Pons (tissue), 1 donor: ENCODE measurements around the gene CACNG4.

Experiments
- DNase-seq: peaks from one replicate; pipeline ENCODE4 v3.0.0-alpha.2; 2016; ENCODE audit warnings: low spot score

The CACNG4 gene

DNA sequence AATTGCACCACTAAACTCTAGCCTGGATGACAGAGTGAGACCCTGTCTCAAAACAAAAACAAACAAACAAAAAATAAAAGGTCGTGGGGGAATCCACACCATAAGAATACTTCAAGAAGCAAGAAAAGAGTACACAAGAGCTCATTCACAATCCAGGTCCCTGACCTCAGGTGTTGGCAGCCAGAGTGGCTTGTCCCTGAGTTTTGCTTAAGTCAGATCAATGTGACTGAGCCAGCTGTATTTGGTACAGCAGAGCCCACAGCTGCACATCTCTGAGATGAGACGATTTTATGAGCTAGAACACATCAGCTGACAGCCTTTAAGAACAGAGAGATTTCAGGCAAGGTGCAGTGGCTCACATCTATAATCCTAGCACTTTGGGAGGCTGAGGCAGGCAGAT is 102.2 kb downstream of the CACNG4 start:
- no peak for DNase-seq

DNA sequence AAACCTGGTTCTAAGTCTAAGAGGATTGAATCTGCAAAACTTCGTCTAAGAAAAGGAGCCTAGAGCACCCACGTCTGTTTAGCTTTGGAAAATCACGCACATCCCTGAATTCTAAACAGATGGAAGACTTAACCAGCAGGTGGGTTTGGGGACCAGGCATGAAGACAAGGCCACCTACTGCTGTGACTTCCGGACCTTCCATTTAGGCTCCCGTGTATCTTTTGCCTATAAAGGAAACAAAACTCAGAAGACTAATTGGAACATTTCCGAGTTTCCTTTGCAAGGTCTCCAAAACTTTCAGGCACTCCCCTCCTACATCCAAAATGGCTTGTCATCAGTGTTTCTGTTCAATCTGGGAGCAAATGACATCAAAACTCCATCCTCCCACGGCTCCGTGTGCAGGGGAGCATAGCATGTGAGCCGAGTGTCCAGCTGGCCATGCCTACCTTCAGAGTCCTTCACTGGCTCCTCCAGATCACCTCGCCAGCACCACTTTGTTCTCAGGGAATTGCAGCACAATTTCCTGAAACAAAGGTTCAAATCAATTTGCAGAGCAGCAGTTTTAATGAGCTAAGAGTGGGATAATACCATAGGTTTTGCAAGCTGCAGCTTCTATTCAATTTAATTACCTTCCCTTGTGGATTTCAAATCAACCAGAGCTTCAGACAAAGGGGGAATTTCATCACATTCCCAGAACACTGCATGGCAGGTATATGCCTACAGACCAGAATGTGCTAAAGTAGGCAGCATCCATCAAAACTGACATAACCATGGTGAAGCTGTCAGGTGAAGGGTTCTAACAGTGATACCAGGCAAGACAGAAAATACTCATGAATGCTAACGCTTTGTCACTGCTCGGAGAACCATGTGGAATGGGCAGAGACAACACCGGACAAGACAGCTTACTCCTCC is 103.3 kb downstream of the CACNG4 start:
- no peak for DNase-seq

GRCh38 chr17:67068999-67069398 is 104.5 kb downstream of the CACNG4 start:
- no peak for DNase-seq

GRCh38 chr17:67069603-67070136 is 105.2 kb downstream of the CACNG4 start:
- DNase-seq, result no peak

DNA sequence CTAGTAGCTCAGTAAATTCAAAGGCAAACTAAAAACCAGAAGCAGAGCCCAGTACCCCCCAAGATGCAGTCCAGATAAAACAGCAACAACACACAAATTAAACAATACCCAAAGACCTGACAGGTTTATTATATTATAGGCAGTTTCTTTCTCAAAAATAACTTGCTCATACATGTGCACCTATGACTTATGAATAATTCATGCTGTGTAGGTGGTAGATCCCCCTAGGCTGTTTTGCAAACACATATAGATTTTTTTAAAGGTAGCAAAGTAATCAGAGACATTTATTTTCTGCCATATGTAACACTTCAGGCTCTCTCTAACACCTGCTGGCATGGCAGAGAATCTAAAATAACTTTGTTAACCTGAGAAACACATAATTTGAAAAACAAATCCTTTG is 107.1 kb downstream of the CACNG4 start:
- no peak for DNase-seq

DNA sequence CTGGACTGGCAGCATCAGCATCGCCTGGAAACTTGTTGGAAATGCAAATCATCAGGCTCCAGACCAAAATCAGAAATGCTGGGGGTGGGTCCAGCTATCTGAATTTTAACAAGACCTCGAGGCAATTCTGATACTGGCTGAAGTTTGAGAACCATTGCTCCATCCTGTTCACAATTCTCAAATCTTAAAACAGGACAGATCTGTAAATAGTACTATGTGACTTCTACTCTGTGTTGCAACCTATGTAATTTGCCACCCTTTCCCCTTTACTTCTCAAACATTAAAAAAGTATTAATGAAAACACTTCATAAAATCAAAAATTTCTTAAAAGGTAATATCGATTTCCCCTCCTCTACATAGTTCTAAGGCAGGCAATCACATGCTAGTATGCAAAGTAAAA is 108.4 kb downstream of the CACNG4 start:
- no peak for DNase-seq

DNA sequence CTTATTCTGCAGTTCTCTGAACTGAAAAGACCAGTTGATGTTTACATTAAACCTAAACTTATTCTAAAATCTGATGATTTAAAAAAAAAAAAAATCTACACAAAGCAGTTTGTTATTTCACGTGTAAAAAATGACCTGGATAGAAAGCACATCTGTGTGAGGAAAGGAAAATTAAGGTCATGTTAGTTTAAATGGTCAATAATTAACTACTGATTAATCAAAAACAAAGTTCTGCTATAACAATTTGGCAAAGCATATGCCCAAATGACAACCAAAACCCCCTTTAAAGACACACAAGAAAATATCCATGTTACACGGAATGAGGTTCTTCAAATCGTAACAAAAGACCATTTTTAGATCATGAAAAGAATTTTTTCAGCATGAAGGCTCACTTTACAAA is 110.3 kb downstream of the CACNG4 start:
- no peak for DNase-seq

- no peak for DNase-seq
Measured at GRCh38 chr17:67076290-67076689, 111.8 kb downstream of the CACNG4 start.

DNA sequence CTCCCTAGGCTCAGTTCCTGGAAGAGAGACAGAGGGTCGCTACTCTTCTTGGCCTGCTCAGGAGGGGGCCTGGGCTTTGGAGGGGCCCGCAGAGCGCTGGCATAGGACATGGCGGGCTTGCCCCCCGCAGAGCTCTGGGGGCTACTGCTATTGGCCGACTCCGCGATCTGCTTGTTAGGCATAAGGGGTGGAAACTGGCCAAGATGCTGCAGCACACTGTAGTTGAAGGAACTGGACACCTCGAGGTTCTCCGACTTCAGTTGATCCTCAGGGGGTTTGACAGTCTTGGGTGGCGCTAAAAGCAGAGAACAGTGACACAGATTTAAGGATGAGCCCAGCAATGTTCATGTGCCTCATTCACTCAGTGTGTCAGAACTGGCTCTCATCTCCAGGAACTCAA is 113.8 kb downstream of the CACNG4 start:
- DNase-seq, result no peak

GRCh38 chr17:67079491-67079890 is 115.0 kb downstream of the CACNG4 start:
- DNase-seq, result no peak

DNA sequence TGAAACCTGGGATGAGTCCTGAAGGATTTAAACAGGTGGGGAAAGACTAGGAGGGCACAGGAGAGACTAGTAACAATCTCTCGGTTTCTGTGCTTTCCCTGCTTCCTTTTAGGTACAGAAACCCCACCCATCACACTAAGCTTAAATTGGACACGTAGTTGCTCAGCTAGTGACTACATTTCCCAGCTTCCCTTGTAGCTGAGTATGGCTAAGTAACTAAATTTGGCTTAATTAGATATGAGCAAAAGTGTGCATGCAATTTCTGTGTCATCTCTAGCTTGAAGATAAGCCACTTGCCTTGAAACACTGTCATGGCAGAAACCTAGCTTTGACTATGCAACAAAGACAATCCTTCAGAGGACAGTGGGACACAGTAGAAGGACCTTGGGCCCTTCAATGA is 116.3 kb downstream of the CACNG4 start:
- DNase-seq, result no peak

- DNase-seq, result no peak
Measured at GRCh38 chr17:67082107-67082506, 117.6 kb downstream of the CACNG4 start.
